Choroid plexus epithelial cell (primary cell): ENCODE data around the gene FAM83B.

Experiments
- DNase-seq: peaks from one replicate; pipeline ENCODE4 v3.0.0-alpha.2; 2010; ENCODE audit warnings: low read depth
- H3K4me3 ChIP-seq: 2 replicates; pipeline ENCODE4 v1.5.1; 2011; ENCODE audit warnings: low read depth, mild to moderate bottlenecking, control low read depth, low read length, moderate library complexity
- CTCF ChIP-seq: conservative IDR thresholded peaks from 2 replicates; pipeline ENCODE4 v1.5.1; 2011; ENCODE audit warnings: low read depth, mild to moderate bottlenecking, control low read depth, inconsistent platforms, low read length, moderate library complexity

Gene FAM83B

GRCh38 chr6:54897462-54898189 lies 51.1 kb downstream of the FAM83B start:
- no peak for DNase-seq

DNA sequence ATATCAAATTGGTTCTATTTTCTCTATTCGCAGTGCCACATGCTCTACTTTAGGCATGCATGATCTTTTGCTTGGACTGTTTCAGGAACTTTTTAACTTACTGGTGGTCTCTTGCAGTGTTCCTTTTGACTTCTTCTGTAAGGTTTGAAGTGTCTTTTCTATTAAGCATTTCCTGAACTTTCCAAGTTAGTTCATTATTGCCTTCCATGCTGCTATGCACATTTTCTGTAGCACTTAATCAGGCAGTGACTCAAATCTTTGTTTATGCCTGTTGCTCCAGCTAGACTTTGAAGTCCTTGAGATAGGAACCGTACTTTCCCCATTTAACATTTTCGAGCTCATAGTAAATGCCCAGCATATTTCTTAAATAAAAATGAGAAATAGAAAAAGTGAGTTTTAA lies 52.2 kb downstream of the FAM83B start:
- no peak for TF ChIP-seq CTCF
- no peak for DNase-seq
- H3K4me3 ChIP-seq: no peak overlapping the region

More at GRCh38 chr6:54897462-54898189, 51.1 kb downstream of the FAM83B start:
- TF ChIP-seq CTCF: no peak
- H3K4me3 ChIP-seq: no peak overlapping the region

DNA sequence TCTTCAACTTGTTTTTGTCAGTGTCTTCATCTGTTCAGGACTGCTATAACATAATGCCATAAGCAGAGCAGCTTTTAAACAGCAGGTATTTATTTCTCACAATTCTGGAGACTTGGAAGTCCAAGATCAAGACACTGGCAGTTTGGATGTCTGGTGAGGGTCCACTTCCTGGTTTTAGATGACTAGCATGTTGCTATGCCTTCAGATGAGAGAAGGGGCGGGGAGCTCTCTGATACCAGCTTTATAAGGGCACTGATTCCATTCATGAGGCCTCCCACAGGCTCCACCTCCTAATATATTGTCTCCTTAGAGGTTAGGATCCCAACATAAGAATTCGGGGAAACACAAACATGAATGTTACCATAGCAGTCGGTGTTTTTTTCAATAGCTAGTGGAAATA lies 52.9 kb downstream of the FAM83B start:
- DNase-seq: no peak
- no peak overlapping the region for H3K4me3 ChIP-seq
- no peak for TF ChIP-seq CTCF

DNA sequence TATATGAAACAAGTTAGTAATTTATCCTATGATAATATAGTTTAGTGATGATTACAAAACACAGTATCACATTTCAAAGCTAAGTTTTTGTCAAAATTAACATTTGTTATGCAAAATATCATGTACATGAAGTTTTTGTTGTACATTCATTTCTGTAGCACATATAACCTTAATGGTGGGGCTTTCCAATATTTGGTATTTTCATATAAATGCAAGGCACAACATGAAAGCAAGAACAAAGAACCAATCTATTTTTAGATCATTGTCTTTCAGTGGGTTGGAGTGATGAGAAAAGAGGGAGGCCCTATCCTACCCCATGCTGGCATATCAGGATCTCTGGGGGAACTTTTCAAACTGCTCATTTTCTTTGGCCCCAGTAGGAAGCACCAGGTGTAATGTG lies 53.4 kb downstream of the FAM83B start:
- H3K4me3 ChIP-seq: no peak overlapping the region
- TF ChIP-seq CTCF: no peak
- no peak for DNase-seq

GRCh38 chr6:54900666-54901065 lies 54.1 kb downstream of the FAM83B start:
- no peak for DNase-seq
- H3K4me3 ChIP-seq: no peak overlapping the region
- no peak for TF ChIP-seq CTCF

DNA sequence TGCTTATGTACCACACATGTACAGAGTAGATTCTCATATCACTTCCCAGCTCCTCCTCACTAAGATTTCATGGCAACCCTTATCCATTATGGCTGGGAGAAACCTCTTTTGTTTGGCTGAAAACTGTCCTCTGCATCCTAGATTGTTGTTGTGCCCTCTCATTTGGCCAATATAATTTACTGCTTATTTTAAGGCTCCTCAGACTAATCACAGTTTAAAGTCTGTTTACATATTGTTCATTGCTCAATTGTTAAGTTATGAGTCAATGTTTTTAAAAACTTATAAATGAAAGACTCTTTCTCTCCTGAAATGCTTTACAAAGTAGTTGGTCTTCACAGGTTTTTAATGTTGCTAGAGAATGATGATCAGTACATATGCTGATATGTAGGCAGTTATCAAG lies 57.3 kb downstream of the FAM83B start:
- DNase-seq: no peak
- no peak overlapping the region for H3K4me3 ChIP-seq
- TF ChIP-seq CTCF: no peak

DNA sequence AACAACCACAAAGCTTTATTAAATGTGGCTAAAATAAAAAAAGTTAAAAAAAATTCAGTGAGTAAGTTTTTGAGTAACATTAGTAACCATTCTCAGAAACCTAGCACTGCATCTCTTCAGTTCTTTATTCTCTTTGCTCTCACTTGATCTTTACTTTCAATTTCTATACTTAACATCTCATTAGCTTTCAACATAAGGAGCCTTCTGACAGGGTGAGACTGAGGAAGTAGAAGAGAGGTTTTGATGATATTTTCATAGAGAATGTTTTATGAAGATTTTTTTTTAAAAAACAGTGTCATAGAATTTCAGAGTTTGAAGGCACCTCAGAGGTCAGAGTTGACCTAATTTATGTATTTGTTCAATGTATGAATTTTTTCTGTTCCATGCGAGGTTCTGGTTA lies 60.8 kb downstream of the FAM83B start:
- no peak for TF ChIP-seq CTCF
- DNase-seq: no peak

More for the DNA sequence above, 60.8 kb downstream of the FAM83B start:
- H3K4me3 ChIP-seq: no peak overlapping the region
